Thyroid gland (tissue), 4 donors: ENCODE measurements around the gene SPCS2.

ENCODE experiments used
- POLR2A ChIP-seq, 2 donors: fragments of 450-650 bp; IDR thresholded peaks; one replicate each; pipeline ENCODE4 v1.6.1; 2017; ENCODE audit warnings: antibody characterized with exemption in 2 of 2, mild to moderate bottlenecking in 2 of 2, moderate library complexity in 1 of 2
- TF ChIP-seq, protein P1 (sequence below), 6 experiments: fragments of 200-600 bp in 3 of 6; fragments of 450-650 bp in 3 of 6; sonication (generic) in 3 of 6; IDR thresholded peaks; one replicate each; pipeline ENCODE4 v1.5.1; 2016 to 2019; ENCODE audit warnings: antibody characterized with exemption in 6 of 6, mild to moderate bottlenecking in 2 of 6, inconsistent platforms in 1 of 6, moderate library complexity in 1 of 6

- TF ChIP-seq, protein P1, sequence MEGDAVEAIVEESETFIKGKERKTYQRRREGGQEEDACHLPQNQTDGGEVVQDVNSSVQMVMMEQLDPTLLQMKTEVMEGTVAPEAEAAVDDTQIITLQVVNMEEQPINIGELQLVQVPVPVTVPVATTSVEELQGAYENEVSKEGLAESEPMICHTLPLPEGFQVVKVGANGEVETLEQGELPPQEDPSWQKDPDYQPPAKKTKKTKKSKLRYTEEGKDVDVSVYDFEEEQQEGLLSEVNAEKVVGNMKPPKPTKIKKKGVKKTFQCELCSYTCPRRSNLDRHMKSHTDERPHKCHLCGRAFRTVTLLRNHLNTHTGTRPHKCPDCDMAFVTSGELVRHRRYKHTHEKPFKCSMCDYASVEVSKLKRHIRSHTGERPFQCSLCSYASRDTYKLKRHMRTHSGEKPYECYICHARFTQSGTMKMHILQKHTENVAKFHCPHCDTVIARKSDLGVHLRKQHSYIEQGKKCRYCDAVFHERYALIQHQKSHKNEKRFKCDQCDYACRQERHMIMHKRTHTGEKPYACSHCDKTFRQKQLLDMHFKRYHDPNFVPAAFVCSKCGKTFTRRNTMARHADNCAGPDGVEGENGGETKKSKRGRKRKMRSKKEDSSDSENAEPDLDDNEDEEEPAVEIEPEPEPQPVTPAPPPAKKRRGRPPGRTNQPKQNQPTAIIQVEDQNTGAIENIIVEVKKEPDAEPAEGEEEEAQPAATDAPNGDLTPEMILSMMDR (IDR thresholded peaks at IDR 0.05): no peak
- no peak for TF ChIP-seq POLR2A (IDR thresholded peaks at IDR 0.05)
Measured at GRCh38 chr11:74941492-74941891, 7.6 kb upstream of the SPCS2 start.
